GM23338 (cell line): ENCODE results near the gene SBK1.

ENCODE experiments used
- CREB1 ChIP-seq: fragments of 250-450 bp; sonication (Bioruptor Pico); IDR thresholded peaks from 2 replicates; pipeline ENCODE4 v1.5.0; 2020; ENCODE audit warnings: low read depth, mild to moderate bottlenecking, moderate library complexity
- EZH2 ChIP-seq: fragments of 200-600 bp; sonication (generic); IDR thresholded peaks from one replicate; pipeline ENCODE4 v1.8.0; 2017; ENCODE audit warnings: antibody characterized with exemption, mild to moderate bottlenecking, low read depth; ENCODE audit not compliant: unreplicated experiment
- EZH2phosphoT487 ChIP-seq: fragments of 200-600 bp; sonication (generic); IDR thresholded peaks from one replicate; pipeline ENCODE4 v1.8.1; 2018; ENCODE audit warnings: antibody characterized with exemption; ENCODE audit not compliant: unreplicated experiment
- JUNB ChIP-seq: IDR thresholded peaks from one replicate; pipeline ENCODE4 v1.6.1; 2016; ENCODE audit warnings: antibody characterized with exemption; ENCODE audit not compliant: unreplicated experiment
- NANOG ChIP-seq: IDR thresholded peaks from 2 replicates; pipeline ENCODE4 v1.6.1; 2016; ENCODE audit warnings: antibody characterized with exemption, borderline replicate concordance
- POLR2AphosphoS5 ChIP-seq: IDR thresholded peaks from 2 replicates; pipeline ENCODE4 v1.6.1; 2016; ENCODE audit warnings: antibody characterized with exemption, low read depth
- STAT1 ChIP-seq: IDR thresholded peaks from one replicate; pipeline ENCODE4 v1.6.1; 2016; ENCODE audit warnings: antibody characterized with exemption; ENCODE audit not compliant: unreplicated experiment
- ZNF114 ChIP-seq: fragments of 250-450 bp; sonication (Bioruptor Pico); IDR thresholded peaks from 2 replicates; pipeline ENCODE4 v1.5.0; 2020; ENCODE audit warnings: mild to moderate bottlenecking, moderate library complexity
- ZNF331 ChIP-seq: fragments of 250-450 bp; sonication (Bioruptor Pico); IDR thresholded peaks from 2 replicates; pipeline ENCODE4 v1.5.0; 2020; ENCODE audit warnings: low read depth, mild to moderate bottlenecking, moderate library complexity
- TF ChIP-seq, protein P1 (sequence below), 2 experiments: fragments of 200-600 bp in 1 of 2; sonication (generic) in 1 of 2; conservative IDR thresholded peaks; 2 replicates each; pipeline versions ENCODE4 v1.5.1 to v1.6.1; 2016 to 2017; ENCODE audit warnings: antibody characterized with exemption in 2 of 2, low read depth in 2 of 2, mild to moderate bottlenecking in 2 of 2, moderate library complexity in 1 of 2
- TF ChIP-seq, protein P2 (sequence below): IDR thresholded peaks from one replicate; pipeline ENCODE4 v1.6.1; 2018; ENCODE audit warnings: antibody characterized with exemption; ENCODE audit not compliant: unreplicated experiment
- TF ChIP-seq, protein P3 (sequence below): IDR thresholded peaks from 2 replicates; pipeline ENCODE4 v1.6.1; 2016; ENCODE audit warnings: antibody characterized with exemption
- TF ChIP-seq, protein P4 (sequence below): fragments of 250-450 bp; sonication (Bioruptor Pico); IDR thresholded peaks from 2 replicates; pipeline ENCODE4 v1.5.0; 2020; ENCODE audit warnings: mild to moderate bottlenecking, moderate library complexity

DNA sequence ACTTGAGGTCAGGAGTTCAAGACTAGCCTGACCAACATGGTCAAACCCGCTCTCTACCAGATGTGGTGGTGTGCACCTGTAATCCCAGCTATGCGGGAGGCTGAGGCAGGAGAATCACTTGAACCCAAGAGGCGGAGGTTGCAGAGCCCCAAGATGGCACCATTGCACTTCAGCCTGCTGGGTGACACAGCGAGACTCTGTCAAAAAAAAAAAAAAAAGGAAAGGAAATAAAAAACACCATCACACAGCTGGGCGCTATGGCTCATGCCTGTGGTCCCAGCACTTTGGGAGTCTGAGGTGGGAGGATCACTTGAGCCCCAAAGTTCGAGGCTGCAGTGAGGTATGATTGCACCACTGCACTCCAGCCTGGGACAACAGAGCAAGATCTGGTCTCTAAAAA is 13.3 kb upstream of the SBK1 start:
- TF ChIP-seq CREB1 (CRISPR knock-in tag): no peak
- TF ChIP-seq EZH2: no peak
- TF ChIP-seq, protein P1, sequence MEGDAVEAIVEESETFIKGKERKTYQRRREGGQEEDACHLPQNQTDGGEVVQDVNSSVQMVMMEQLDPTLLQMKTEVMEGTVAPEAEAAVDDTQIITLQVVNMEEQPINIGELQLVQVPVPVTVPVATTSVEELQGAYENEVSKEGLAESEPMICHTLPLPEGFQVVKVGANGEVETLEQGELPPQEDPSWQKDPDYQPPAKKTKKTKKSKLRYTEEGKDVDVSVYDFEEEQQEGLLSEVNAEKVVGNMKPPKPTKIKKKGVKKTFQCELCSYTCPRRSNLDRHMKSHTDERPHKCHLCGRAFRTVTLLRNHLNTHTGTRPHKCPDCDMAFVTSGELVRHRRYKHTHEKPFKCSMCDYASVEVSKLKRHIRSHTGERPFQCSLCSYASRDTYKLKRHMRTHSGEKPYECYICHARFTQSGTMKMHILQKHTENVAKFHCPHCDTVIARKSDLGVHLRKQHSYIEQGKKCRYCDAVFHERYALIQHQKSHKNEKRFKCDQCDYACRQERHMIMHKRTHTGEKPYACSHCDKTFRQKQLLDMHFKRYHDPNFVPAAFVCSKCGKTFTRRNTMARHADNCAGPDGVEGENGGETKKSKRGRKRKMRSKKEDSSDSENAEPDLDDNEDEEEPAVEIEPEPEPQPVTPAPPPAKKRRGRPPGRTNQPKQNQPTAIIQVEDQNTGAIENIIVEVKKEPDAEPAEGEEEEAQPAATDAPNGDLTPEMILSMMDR (conservative IDR thresholded peaks at IDR 0.05; ENCODE audit: low read depth in 2 of 2): no peak
- TF ChIP-seq, protein P2, sequence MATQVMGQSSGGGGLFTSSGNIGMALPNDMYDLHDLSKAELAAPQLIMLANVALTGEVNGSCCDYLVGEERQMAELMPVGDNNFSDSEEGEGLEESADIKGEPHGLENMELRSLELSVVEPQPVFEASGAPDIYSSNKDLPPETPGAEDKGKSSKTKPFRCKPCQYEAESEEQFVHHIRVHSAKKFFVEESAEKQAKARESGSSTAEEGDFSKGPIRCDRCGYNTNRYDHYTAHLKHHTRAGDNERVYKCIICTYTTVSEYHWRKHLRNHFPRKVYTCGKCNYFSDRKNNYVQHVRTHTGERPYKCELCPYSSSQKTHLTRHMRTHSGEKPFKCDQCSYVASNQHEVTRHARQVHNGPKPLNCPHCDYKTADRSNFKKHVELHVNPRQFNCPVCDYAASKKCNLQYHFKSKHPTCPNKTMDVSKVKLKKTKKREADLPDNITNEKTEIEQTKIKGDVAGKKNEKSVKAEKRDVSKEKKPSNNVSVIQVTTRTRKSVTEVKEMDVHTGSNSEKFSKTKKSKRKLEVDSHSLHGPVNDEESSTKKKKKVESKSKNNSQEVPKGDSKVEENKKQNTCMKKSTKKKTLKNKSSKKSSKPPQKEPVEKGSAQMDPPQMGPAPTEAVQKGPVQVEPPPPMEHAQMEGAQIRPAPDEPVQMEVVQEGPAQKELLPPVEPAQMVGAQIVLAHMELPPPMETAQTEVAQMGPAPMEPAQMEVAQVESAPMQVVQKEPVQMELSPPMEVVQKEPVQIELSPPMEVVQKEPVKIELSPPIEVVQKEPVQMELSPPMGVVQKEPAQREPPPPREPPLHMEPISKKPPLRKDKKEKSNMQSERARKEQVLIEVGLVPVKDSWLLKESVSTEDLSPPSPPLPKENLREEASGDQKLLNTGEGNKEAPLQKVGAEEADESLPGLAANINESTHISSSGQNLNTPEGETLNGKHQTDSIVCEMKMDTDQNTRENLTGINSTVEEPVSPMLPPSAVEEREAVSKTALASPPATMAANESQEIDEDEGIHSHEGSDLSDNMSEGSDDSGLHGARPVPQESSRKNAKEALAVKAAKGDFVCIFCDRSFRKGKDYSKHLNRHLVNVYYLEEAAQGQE: no peak
- no peak for TF ChIP-seq EZH2phosphoT487
- TF ChIP-seq JUNB: no peak
- no peak for TF ChIP-seq POLR2AphosphoS5
- TF ChIP-seq ZNF114 (CRISPR knock-in tag): no peak
- TF ChIP-seq NANOG: no peak
- no peak for TF ChIP-seq STAT1
- TF ChIP-seq ZNF331 (CRISPR knock-in tag): no peak
- TF ChIP-seq, protein P3, sequence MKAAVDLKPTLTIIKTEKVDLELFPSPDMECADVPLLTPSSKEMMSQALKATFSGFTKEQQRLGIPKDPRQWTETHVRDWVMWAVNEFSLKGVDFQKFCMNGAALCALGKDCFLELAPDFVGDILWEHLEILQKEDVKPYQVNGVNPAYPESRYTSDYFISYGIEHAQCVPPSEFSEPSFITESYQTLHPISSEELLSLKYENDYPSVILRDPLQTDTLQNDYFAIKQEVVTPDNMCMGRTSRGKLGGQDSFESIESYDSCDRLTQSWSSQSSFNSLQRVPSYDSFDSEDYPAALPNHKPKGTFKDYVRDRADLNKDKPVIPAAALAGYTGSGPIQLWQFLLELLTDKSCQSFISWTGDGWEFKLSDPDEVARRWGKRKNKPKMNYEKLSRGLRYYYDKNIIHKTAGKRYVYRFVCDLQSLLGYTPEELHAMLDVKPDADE: no peak
- TF ChIP-seq, protein P4, sequence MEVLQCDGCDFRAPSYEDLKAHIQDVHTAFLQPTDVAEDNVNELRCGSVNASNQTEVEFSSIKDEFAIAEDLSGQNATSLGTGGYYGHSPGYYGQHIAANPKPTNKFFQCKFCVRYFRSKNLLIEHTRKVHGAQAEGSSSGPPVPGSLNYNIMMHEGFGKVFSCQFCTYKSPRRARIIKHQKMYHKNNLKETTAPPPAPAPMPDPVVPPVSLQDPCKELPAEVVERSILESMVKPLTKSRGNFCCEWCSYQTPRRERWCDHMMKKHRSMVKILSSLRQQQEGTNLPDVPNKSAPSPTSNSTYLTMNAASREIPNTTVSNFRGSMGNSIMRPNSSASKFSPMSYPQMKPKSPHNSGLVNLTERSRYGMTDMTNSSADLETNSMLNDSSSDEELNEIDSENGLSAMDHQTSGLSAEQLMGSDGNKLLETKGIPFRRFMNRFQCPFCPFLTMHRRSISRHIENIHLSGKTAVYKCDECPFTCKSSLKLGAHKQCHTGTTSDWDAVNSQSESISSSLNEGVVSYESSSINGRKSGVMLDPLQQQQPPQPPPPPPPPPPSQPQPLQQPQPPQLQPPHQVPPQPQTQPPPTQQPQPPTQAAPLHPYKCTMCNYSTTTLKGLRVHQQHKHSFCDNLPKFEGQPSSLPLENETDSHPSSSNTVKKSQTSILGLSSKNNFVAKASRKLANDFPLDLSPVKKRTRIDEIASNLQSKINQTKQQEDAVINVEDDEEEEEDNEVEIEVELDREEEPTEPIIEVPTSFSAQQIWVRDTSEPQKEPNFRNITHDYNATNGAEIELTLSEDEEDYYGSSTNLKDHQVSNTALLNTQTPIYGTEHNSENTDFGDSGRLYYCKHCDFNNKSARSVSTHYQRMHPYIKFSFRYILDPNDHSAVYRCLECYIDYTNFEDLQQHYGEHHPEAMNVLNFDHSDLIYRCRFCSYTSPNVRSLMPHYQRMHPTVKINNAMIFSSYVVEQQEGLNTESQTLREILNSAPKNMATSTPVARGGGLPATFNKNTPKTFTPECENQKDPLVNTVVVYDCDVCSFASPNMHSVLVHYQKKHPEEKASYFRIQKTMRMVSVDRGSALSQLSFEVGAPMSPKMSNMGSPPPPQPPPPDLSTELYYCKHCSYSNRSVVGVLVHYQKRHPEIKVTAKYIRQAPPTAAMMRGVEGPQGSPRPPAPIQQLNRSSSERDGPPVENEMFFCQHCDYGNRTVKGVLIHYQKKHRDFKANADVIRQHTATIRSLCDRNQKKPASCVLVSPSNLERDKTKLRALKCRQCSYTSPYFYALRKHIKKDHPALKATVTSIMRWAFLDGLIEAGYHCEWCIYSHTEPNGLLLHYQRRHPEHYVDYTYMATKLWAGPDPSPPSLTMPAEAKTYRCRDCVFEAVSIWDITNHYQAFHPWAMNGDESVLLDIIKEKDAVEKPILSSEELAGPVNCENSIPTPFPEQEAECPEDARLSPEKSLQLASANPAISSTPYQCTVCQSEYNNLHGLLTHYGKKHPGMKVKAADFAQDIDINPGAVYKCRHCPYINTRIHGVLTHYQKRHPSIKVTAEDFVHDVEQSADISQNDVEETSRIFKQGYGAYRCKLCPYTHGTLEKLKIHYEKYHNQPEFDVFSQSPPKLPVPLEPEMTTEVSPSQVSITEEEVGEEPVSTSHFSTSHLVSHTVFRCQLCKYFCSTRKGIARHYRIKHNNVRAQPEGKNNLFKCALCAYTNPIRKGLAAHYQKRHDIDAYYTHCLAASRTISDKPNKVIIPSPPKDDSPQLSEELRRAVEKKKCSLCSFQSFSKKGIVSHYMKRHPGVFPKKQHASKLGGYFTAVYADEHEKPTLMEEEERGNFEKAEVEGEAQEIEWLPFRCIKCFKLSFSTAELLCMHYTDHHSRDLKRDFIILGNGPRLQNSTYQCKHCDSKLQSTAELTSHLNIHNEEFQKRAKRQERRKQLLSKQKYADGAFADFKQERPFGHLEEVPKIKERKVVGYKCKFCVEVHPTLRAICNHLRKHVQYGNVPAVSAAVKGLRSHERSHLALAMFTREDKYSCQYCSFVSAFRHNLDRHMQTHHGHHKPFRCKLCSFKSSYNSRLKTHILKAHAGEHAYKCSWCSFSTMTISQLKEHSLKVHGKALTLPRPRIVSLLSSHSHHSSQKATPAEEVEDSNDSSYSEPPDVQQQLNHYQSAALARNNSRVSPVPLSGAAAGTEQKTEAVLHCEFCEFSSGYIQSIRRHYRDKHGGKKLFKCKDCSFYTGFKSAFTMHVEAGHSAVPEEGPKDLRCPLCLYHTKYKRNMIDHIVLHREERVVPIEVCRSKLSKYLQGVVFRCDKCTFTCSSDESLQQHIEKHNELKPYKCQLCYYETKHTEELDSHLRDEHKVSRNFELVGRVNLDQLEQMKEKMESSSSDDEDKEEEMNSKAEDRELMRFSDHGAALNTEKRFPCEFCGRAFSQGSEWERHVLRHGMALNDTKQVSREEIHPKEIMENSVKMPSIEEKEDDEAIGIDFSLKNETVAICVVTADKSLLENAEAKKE (CRISPR knock-in tag): no peak
